Right atrium auricular region (tissue), 2 donors: ENCODE data around the gene FAM13A. TPM values are rescaled to one million over a fixed set of nuclear protein-coding genes. Genes with fewer than 3 reads are reported as not detected.

Experiments
- DNase-seq: peaks from one replicate; pipeline ENCODE4 v3.0.0-alpha.2; 2019; ENCODE audit warnings: low spot score
- H3K27ac ChIP-seq, 2 donors: fragments of 200-600 bp; sonication (generic); 1 replicate in 1 of 2; 2 replicates in 1 of 2; pipeline ENCODE4 v1.5.1; 2016 to 2019
- H3K27me3 ChIP-seq, 2 donors: fragments of 200-600 bp; sonication (generic); one replicate each; pipeline versions ENCODE4 v1.5.1 to v1.6.0; 2017 to 2019
- H3K36me3 ChIP-seq: fragments of 200-600 bp; sonication (generic); one replicate; pipeline ENCODE4 v1.5.1; 2016
- H3K4me1 ChIP-seq, 2 donors: fragments of 200-600 bp; sonication (generic); one replicate each; pipeline versions ENCODE4 v1.5.1 to v1.6.0; 2017 to 2019
- H3K4me3 ChIP-seq, 2 donors: fragments of 200-600 bp; sonication (generic); 1 replicate in 1 of 2; 2 replicates in 1 of 2; pipeline ENCODE4 v1.5.1; 2017 to 2019; ENCODE audit warnings: mild to moderate bottlenecking in 1 of 2, moderate library complexity in 1 of 2
- H3K9me3 ChIP-seq, 2 donors: fragments of 200-600 bp; sonication (generic); one replicate each; pipeline ENCODE4 v1.5.1; 2019
- total RNA-seq, 2 donors: library from RNA; depleted of rRNA; stranded (reverse); fragments of >200 nt; gene quantifications; one replicate each; pipeline ENCODE4 v1.1.0, GENCODE V29; 2016
- TF ChIP-seq, protein P1 (sequence below), 2 donors: fragments of 200-600 bp; sonication (generic); IDR thresholded peaks; one replicate each; pipeline ENCODE4 v1.5.1; 2019; ENCODE audit warnings: antibody characterized with exemption in 2 of 2

Gene FAM13A
- total RNA-seq, 2 donors from 2014 or later: 8.1 to 13.6 TPM

DNA sequence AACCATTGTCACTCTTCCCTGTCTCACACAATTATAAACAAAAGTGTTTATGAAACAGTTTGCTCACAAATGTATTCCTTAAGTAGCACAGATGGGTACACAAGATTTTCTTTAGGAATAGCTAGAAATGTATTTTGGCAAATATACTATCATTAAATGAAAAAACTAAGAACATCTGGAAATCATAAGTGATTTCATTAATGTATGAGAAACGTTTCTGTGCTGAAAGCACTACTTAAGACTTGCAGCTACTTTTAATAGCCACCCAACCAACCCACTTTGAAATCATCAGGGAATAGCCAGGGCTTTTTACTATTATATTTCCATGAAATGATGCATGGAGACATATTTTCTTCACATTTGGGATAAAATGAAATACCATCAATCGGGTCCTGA is 297.1 kb downstream of the FAM13A start:
- H3K27me3 ChIP-seq: no peaks in the 10 kb centered on the region
- H3K27ac ChIP-seq: no peak overlapping the region
- no peak for DNase-seq
- H3K4me3 ChIP-seq: no peak overlapping the region
- TF ChIP-seq, protein P1, sequence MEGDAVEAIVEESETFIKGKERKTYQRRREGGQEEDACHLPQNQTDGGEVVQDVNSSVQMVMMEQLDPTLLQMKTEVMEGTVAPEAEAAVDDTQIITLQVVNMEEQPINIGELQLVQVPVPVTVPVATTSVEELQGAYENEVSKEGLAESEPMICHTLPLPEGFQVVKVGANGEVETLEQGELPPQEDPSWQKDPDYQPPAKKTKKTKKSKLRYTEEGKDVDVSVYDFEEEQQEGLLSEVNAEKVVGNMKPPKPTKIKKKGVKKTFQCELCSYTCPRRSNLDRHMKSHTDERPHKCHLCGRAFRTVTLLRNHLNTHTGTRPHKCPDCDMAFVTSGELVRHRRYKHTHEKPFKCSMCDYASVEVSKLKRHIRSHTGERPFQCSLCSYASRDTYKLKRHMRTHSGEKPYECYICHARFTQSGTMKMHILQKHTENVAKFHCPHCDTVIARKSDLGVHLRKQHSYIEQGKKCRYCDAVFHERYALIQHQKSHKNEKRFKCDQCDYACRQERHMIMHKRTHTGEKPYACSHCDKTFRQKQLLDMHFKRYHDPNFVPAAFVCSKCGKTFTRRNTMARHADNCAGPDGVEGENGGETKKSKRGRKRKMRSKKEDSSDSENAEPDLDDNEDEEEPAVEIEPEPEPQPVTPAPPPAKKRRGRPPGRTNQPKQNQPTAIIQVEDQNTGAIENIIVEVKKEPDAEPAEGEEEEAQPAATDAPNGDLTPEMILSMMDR (IDR thresholded peaks at IDR 0.05): no peak
- peaks cover 0 to 6% of the 10 kb centered on the region in 2 donors for H3K4me1 ChIP-seq
- no peaks in the 10 kb centered on the region for H3K36me3 ChIP-seq
- H3K9me3 ChIP-seq: no peaks in the 10 kb centered on the region

DNA sequence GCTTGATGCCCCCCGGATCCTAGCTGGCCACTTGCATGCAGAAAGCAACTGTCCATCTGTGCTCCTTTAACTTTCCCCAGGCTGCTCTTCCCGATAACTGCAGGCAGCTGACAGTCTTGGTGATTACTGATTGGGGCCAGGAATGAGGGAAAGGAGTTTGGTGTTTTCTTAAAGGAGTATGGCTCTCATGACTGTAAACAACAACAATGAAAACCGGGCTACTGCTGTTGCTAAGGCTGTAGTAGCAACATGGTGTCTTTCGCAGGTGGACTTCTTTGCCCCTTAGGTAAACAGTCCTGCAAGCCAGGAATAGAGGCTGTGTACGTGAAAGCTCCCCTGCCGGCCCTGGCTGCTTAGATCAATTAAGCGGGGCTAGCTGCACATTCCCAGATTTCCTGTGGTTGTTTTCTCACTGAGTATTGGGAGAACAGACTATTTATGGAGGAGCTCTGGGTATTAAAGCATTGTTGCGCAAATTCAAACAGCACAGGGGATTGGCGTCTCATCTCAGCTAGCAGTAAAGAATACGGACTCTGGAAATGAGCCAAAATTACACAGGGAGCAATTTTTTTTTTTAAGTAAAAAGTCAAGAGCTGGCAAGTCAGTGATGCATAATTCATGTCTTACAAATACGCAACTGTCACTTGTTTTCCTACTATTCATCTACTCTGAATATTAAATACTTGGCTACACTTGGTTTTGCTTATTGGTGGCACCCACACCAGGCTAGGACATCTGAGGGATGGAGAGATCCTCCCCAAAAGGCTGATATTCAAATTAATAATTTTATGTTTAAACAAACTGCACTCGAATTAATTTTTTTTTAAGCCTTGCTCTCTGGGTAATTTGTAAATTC is 297.7 kb downstream of the FAM13A start:
- Histone ChIP-seq H3K27me3 (no peaks in the 10 kb centered on the region), H3K36me3 (no peaks in the 10 kb centered on the region), H3K4me3 (peak overlapping the region in 1 of 2 donors; percentile 16), H3K27ac (no peak overlapping the region), H3K9me3 (no peaks in the 10 kb centered on the region), H3K4me1 (peaks cover 0 to 6% of the 10 kb centered on the region in 2 donors)
- TF ChIP-seq, protein P1 (IDR thresholded peaks at IDR 0.05): no peak
- DNase-seq: no peak

DNA sequence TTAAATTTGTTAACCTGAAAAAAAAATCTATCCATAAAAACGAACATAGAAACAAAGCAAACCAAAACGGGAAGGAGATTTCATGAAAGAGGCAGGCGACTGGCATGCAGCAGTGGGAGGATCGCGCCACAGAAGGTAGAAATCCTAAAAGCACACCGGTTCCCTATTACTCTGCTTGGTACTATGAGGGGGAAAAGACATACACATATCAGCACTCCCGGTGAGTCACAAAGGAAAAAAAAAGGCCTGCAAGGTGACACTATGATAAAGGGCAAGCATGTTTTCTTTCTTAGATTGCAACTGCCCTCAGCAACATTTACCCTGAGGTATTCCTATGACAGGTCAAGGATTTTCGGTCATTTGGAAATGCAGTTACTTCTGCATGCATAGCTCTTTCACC is 298.7 kb downstream of the FAM13A start:
- Histone ChIP-seq H3K9me3 (no peaks in the 10 kb centered on the region), H3K27me3 (no peaks in the 10 kb centered on the region), H3K36me3 (no peaks in the 10 kb centered on the region), H3K27ac (no peak overlapping the region), H3K4me1 (peaks cover 0 to 6% of the 10 kb centered on the region in 2 donors), H3K4me3 (peak overlapping the region in 1 of 2 donors; percentile 16)
- DNase-seq: no peak
- TF ChIP-seq, protein P1 (IDR thresholded peaks at IDR 0.05): no peak

DNA sequence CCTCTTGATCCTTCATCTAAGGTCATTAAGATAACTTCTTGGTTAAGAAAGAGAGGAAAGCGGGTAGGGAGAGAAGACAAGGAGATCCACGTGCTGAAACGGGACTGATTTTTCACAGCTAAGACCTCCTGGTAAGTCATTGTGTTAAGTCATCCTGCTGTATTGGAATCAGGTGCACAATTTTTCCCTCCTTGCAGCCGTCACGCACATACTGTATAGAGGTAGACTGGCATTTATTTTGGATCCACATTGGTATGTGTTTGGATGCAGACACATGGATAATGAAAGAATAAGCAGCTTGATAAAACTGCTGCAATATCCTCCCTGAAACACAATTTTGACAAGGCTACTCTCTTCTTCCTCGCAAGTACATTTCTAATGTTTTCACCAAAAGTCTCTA is 299.2 kb downstream of the FAM13A start:
- Histone ChIP-seq H3K4me1 (peaks cover 0 to 6% of the 10 kb centered on the region in 2 donors), H3K36me3 (no peaks in the 10 kb centered on the region), H3K9me3 (no peaks in the 10 kb centered on the region), H3K27ac (no peak overlapping the region), H3K27me3 (no peaks in the 10 kb centered on the region), H3K4me3 (peak overlapping the region in 1 of 2 donors; percentile 16)
- TF ChIP-seq, protein P1 (IDR thresholded peaks at IDR 0.05): no peak
- no peak for DNase-seq

DNA sequence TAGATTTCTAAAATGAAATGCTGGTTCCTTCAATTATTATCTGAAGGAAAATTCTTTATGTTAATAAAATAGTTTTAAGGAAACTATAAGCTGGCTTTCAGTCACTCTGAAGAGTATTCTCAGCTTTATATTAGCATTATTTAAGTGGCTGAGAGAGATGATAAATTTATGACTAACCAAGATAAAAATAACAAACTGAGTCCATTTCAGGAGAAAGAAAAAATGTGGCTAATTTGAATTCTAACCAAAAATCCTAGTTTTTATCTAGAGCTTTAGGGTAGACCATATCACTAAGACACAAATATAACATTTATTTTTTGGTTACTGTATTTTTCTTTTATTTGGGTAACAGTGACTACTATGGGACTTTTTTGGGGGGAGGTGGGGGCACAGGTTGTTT is 299.9 kb downstream of the FAM13A start:
- Histone ChIP-seq H3K4me3 (no peak overlapping the region), H3K36me3 (no peaks in the 10 kb centered on the region), H3K27ac (no peak overlapping the region), H3K4me1 (peaks cover 0 to 6% of the 10 kb centered on the region in 2 donors), H3K9me3 (no peaks in the 10 kb centered on the region), H3K27me3 (no peaks in the 10 kb centered on the region)
- DNase-seq: no peak
- TF ChIP-seq, protein P1 (IDR thresholded peaks at IDR 0.05): no peak
